Measurements from ENCODE around the gene LONRF3.

The LONRF3 gene

GRCh38 chrX:118974088-118974907 lies at the start of gene LONRF3:
TSS of gene LONRF3 (plus strand) at chrX:118974618. CDS start at chrX:118974781, 163 bp downstream.
- peak; percentile 63 for DNase-seq (ENCODE audit: low spot score)

- DNase-seq (ENCODE audit: low spot score): no peak
These were observed 46.3 kb upstream of the LONRF3 start for GRCh38 chrX:118928151-118928550.

- DNase-seq (ENCODE audit: low spot score): no peak
These were observed 39.1 kb upstream of the LONRF3 start for GRCh38 chrX:118935352-118935751.

- DNase-seq (ENCODE audit: low spot score): no peak
These were observed 33.3 kb upstream of the LONRF3 start for GRCh38 chrX:118941147-118941546.

- DNase-seq (ENCODE audit: low spot score): no peak
These were observed 31.3 kb upstream of the LONRF3 start for GRCh38 chrX:118943102-118943501.

- DNase-seq (ENCODE audit: low spot score): no peak
These were observed 28.5 kb upstream of the LONRF3 start for GRCh38 chrX:118945921-118946320.

- DNase-seq (ENCODE audit: low spot score): no peak
These were observed 26.1 kb upstream of the LONRF3 start for GRCh38 chrX:118948270-118948669.

GRCh38 chrX:118961866-118962560 lies 12.4 kb upstream of the LONRF3 start:
- no peak for DNase-seq (ENCODE audit: low spot score)

GRCh38 chrX:118963159-118963558 lies 11.3 kb upstream of the LONRF3 start:
- no peak for DNase-seq (ENCODE audit: low spot score)

GRCh38 chrX:118964252-118964651 lies 10.2 kb upstream of the LONRF3 start:
- no peak for DNase-seq (ENCODE audit: low spot score)

GRCh38 chrX:118965395-118965794 lies 9.0 kb upstream of the LONRF3 start:
- DNase-seq (ENCODE audit: low spot score): no peak

- no peak for DNase-seq (ENCODE audit: low spot score)
These were observed 6.4 kb upstream of the LONRF3 start for GRCh38 chrX:118968031-118968430.

- DNase-seq (ENCODE audit: low spot score): no peak
These were observed 2.9 kb upstream of the LONRF3 start for GRCh38 chrX:118971552-118971951.

- DNase-seq (ENCODE audit: low spot score): no peak
These were observed 880 bp upstream of the LONRF3 start for GRCh38 chrX:118973389-118974087.

- DNase-seq (ENCODE audit: low spot score): peak; percentile 64
These were observed 672 bp downstream of the LONRF3 start for GRCh38 chrX:118974908-118975671.

- peak; percentile 65 for DNase-seq (ENCODE audit: low spot score)
These were observed 1.6 kb downstream of the LONRF3 start for GRCh38 chrX:118975831-118976598.

GRCh38 chrX:118976599-118977340 lies 2.4 kb downstream of the LONRF3 start:
- DNase-seq (ENCODE audit: low spot score): no peak

GRCh38 chrX:118977424-118977823 lies 3.0 kb downstream of the LONRF3 start:
- no peak for DNase-seq (ENCODE audit: low spot score)

GRCh38 chrX:118978451-118978850 lies 4.0 kb downstream of the LONRF3 start:
- DNase-seq (ENCODE audit: low spot score): no peak

GRCh38 chrX:118980761-118981160 lies 6.3 kb downstream of the LONRF3 start:
- DNase-seq (ENCODE audit: low spot score): no peak

All from left forelimb (tissue), 1 donor.